GM19468 (cell line): ENCODE measurements around the gene RPL10.
"Not testable (repeated sequence)": the region's sequence is repeated elsewhere in the genome, so short reads cannot be mapped to it uniquely, and the experiment has no call there.

Experiments
- ATAC-seq: cut with Tn5 transposase; IDR thresholded peaks from one replicate; pipeline ENCODE4 v1.9.1; 2021; ENCODE audit warnings: mild to moderate bottlenecking, moderate library complexity, moderate number of reproducible peaks; ENCODE audit not compliant: unreplicated experiment; ENCODE audit errors: extremely low read depth

Gene RPL10

GRCh38 chrX:154399527-154400368 is 1.6 kb downstream of the RPL10 start:
- no peak for ATAC-seq

- ATAC-seq: not testable (repeated sequence)
Measured at GRCh38 chrX:154400369-154400817, 2.2 kb downstream of the RPL10 start.

- no peak for ATAC-seq
Measured at GRCh38 chrX:154401045-154401799, 3.0 kb downstream of the RPL10 start.

- no peak for ATAC-seq
Measured at GRCh38 chrX:154401918-154402621, 3.9 kb downstream of the RPL10 start.

- ATAC-seq: no peak
Measured at GRCh38 chrX:154402622-154403127, 4.5 kb downstream of the RPL10 start.

GRCh38 chrX:154403192-154403591 is 5.0 kb downstream of the RPL10 start:
- ATAC-seq: no peak

- no peak for ATAC-seq
Measured at GRCh38 chrX:154403858-154404257, 5.7 kb downstream of the RPL10 start.

- no peak for ATAC-seq
Measured at GRCh38 chrX:154404625-154405192, 6.5 kb downstream of the RPL10 start.

GRCh38 chrX:154408659-154409221 is 10.6 kb downstream of the RPL10 start:
- ATAC-seq: no peak

- no peak for ATAC-seq
Measured at GRCh38 chrX:154409222-154409871, 11.2 kb downstream of the RPL10 start, which contains the start of gene DNASE1L1. Gene DNASE1L1, minus strand, starts transcription at chrX:154409254. Its CDS starts 3,686 bp downstream, at chrX:154405568.

GRCh38 chrX:154411981-154412340 is 13.8 kb downstream of the RPL10 start:
- ATAC-seq: no peak

- ATAC-seq: no peak
Measured at GRCh38 chrX:154412468-154412867, 14.3 kb downstream of the RPL10 start.

GRCh38 chrX:154413142-154413541 is 15.0 kb downstream of the RPL10 start:
- ATAC-seq: no peak

- no peak for ATAC-seq
Measured at GRCh38 chrX:154417157-154417556, 19.0 kb downstream of the RPL10 start.

- ATAC-seq: no peak
Measured at GRCh38 chrX:154419189-154419588, 21.0 kb downstream of the RPL10 start.

GRCh38 chrX:154419688-154420401 is 21.7 kb downstream of the RPL10 start:
- ATAC-seq: no peak

- ATAC-seq: no peak
Measured at GRCh38 chrX:154420402-154420756, 22.2 kb downstream of the RPL10 start.

- ATAC-seq: no peak
Measured at GRCh38 chrX:154426916-154427770, 29.0 kb downstream of the RPL10 start.
